SK-N-SH treated with all-trans-retinoic acid at 6 μM for 48 hours (cell line): ENCODE results near the gene ADAP1.
A peak's percentile ranks its signal among the peaks of the same experiment; 100 is the strongest.

Experiments
- ATAC-seq: fragments of 200-7000 bp; cut with Tn5 transposase; 3 replicates; pipeline ENCODE4 v1.9.1; 2020; ENCODE audit warnings: mild to moderate bottlenecking, moderate library complexity
- ARNTL ChIP-seq: fragments of 450-650 bp; formaldehyde crosslinking; IDR thresholded peaks from 2 replicates; pipeline ENCODE4 v1.5.0; 2020; ENCODE audit warnings: low read depth, mild to moderate bottlenecking, moderate library complexity, borderline replicate concordance
- BACH2 ChIP-seq: fragments of 250-450 bp; sonication (Bioruptor Pico); IDR thresholded peaks from 2 replicates; pipeline ENCODE4 v1.9.0; 2021; ENCODE audit warnings: mild to moderate bottlenecking, borderline replicate concordance
- CSDC2 ChIP-seq: fragments of 250-450 bp; sonication (Bioruptor Pico); IDR thresholded peaks from 2 replicates; pipeline ENCODE4 v1.5.0; 2020; ENCODE audit warnings: mild to moderate bottlenecking, moderate library complexity
- ESRRG ChIP-seq: fragments of 250-450 bp; sonication (Bioruptor Pico); IDR thresholded peaks from 2 replicates; pipeline ENCODE4 v1.6.1; 2021; ENCODE audit warnings: mild to moderate bottlenecking
- GLIS3 ChIP-seq: fragments of 250-450 bp; sonication (Bioruptor Pico); IDR thresholded peaks from 2 replicates; pipeline ENCODE4 v1.5.0; 2020; ENCODE audit warnings: mild to moderate bottlenecking, moderate library complexity
- ISL1 ChIP-seq: fragments of 250-450 bp; sonication (Bioruptor Pico); IDR thresholded peaks from 2 replicates; pipeline ENCODE4 v2.1.2; 2022; ENCODE audit warnings: mild to moderate bottlenecking, moderate library complexity
- PPARA ChIP-seq: fragments of 250-450 bp; sonication (Bioruptor Pico); IDR thresholded peaks from 2 replicates; pipeline ENCODE4 v1.5.0; 2020; ENCODE audit warnings: mild to moderate bottlenecking, borderline replicate concordance
- RARB ChIP-seq: fragments of 250-450 bp; sonication (Bioruptor Pico); IDR thresholded peaks from 2 replicates; pipeline ENCODE4 v1.8.0; 2021; ENCODE audit warnings: mild to moderate bottlenecking, moderate library complexity
- TOX ChIP-seq: fragments of 250-450 bp; sonication (Bioruptor Pico); IDR thresholded peaks from 2 replicates; pipeline ENCODE4 v1.8.0; 2021; ENCODE audit warnings: mild to moderate bottlenecking, moderate library complexity, borderline replicate concordance
- ZC3H10 ChIP-seq: fragments of 250-450 bp; sonication (Bioruptor Pico); IDR thresholded peaks from 2 replicates; pipeline ENCODE4 v1.5.1; 2021; ENCODE audit warnings: mild to moderate bottlenecking, moderate library complexity
- ZFP3 ChIP-seq: fragments of 250-450 bp; sonication (Bioruptor Pico); IDR thresholded peaks from 2 replicates; pipeline ENCODE4 v1.5.0; 2020; ENCODE audit warnings: mild to moderate bottlenecking, moderate library complexity
- ZFP30 ChIP-seq: fragments of 450-650 bp; formaldehyde crosslinking; IDR thresholded peaks from 2 replicates; pipeline ENCODE4 v1.5.0; 2022; ENCODE audit warnings: mild to moderate bottlenecking, moderate library complexity
- TF ChIP-seq, protein P1 (sequence below): fragments of 250-450 bp; sonication (Bioruptor Pico); IDR thresholded peaks from 2 replicates; pipeline ENCODE4 v1.8.0; 2020; ENCODE audit warnings: mild to moderate bottlenecking, moderate library complexity, borderline replicate concordance
- TF ChIP-seq, protein P2 (sequence below): fragments of 250-450 bp; sonication (Bioruptor Pico); IDR thresholded peaks from 2 replicates; pipeline ENCODE4 v1.5.1; 2021; ENCODE audit warnings: mild to moderate bottlenecking, moderate library complexity
- TF ChIP-seq, protein P3 (sequence below): fragments of 250-450 bp; sonication (Bioruptor Pico); IDR thresholded peaks from 2 replicates; pipeline ENCODE4 v1.8.0; 2021; ENCODE audit warnings: low read depth, mild to moderate bottlenecking, moderate library complexity, borderline replicate concordance
- TF ChIP-seq, protein P4 (sequence below): fragments of 250-450 bp; sonication (Bioruptor Pico); IDR thresholded peaks from 2 replicates; pipeline ENCODE4 v1.5.1; 2020; ENCODE audit warnings: low read depth, mild to moderate bottlenecking, moderate library complexity

The ADAP1 gene

DNA sequence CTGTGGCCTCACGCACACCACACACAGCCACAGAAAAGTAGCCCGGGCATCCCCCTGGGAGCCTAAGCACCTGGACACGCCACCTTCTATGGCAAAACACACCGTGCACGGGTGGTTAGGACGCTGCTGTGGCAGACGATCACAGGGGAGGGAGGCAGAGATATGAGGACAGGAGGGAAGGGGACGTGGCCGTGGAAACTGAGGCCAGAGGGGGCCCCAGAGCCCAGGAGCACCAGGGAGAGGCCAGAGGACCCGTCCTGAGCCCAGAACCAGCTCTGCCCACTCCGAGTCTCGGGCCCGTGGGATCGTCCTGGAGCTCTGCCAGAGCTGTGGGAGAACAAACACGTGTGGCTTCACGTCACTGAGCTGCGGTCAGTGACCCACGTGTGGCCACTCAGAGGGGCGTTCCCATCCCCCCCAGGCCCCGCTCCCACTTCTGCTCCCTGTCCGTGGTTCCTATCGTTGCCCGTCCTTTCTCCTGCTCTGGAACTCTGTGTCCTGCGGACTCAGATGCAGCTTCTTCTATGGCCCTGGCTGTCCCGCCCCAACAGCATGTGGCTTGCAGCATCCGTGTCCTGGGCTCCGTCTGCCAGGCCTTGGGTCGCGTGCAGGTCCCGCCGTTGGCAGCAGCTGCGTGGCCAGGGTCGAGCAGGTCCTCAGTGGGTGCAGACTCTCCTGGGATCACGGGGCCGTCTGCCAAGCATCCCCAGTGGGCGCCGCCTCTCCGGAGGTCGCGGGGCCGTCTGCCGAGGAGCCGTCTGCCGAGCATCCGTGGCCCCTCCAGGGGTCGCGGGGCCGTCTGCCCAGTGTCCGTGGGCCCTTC, 47.1 kb downstream of the ADAP1 start:
- no peak for TF ChIP-seq ARNTL (CRISPR knock-in tag)
- no peak for TF ChIP-seq ZFP30 (CRISPR knock-in tag)
- TF ChIP-seq ZFP3 (CRISPR knock-in tag) = no peak
- TF ChIP-seq, protein P1, sequence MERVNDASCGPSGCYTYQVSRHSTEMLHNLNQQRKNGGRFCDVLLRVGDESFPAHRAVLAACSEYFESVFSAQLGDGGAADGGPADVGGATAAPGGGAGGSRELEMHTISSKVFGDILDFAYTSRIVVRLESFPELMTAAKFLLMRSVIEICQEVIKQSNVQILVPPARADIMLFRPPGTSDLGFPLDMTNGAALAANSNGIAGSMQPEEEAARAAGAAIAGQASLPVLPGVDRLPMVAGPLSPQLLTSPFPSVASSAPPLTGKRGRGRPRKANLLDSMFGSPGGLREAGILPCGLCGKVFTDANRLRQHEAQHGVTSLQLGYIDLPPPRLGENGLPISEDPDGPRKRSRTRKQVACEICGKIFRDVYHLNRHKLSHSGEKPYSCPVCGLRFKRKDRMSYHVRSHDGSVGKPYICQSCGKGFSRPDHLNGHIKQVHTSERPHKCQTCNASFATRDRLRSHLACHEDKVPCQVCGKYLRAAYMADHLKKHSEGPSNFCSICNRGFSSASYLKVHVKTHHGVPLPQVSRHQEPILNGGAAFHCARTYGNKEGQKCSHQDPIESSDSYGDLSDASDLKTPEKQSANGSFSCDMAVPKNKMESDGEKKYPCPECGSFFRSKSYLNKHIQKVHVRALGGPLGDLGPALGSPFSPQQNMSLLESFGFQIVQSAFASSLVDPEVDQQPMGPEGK = no peak
- ATAC-seq = no peak

DNA sequence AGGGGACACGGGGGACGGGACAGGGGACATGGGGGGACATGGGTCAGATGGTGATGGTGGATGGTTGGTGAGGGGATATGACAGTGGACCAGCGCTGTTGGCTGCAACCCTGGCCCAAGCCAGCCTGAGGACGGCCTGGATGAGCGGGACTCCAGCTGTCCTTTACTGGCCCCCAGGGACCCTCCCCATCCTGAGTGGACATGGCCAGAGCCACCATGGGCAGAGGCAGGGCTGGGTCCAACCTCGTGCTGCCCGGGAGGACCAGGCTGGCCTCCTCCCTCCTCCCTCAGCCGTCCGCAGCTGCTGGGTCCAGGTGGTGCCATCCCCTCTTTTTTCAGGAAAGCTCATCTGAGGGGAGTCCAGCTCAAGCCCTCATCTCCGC, 47.7 kb downstream of the ADAP1 start:
- TF ChIP-seq ZFP3 (CRISPR knock-in tag) (no peak), ISL1 (CRISPR knock-in tag) (no peak), GLIS3 (CRISPR knock-in tag) (no peak), ESRRG (CRISPR knock-in tag) (no peak), ZFP30 (CRISPR knock-in tag) (no peak), CSDC2 (CRISPR knock-in tag) (no peak), ARNTL (CRISPR knock-in tag) (no peak), BACH2 (CRISPR knock-in tag) (no peak), PPARA (CRISPR knock-in tag) (no peak), RARB (CRISPR knock-in tag) (no peak), TOX (CRISPR knock-in tag) (no peak)
- TF ChIP-seq, protein P2, sequence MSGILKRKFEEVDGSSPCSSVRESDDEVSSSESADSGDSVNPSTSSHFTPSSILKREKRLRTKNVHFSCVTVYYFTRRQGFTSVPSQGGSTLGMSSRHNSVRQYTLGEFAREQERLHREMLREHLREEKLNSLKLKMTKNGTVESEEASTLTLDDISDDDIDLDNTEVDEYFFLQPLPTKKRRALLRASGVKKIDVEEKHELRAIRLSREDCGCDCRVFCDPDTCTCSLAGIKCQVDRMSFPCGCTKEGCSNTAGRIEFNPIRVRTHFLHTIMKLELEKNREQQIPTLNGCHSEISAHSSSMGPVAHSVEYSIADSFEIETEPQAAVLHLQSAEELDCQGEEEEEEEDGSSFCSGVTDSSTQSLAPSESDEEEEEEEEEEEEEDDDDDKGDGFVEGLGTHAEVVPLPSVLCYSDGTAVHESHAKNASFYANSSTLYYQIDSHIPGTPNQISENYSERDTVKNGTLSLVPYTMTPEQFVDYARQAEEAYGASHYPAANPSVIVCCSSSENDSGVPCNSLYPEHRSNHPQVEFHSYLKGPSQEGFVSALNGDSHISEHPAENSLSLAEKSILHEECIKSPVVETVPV (CRISPR knock-in tag) = no peak
- TF ChIP-seq, protein P1 = no peak
- TF ChIP-seq, protein P3, sequence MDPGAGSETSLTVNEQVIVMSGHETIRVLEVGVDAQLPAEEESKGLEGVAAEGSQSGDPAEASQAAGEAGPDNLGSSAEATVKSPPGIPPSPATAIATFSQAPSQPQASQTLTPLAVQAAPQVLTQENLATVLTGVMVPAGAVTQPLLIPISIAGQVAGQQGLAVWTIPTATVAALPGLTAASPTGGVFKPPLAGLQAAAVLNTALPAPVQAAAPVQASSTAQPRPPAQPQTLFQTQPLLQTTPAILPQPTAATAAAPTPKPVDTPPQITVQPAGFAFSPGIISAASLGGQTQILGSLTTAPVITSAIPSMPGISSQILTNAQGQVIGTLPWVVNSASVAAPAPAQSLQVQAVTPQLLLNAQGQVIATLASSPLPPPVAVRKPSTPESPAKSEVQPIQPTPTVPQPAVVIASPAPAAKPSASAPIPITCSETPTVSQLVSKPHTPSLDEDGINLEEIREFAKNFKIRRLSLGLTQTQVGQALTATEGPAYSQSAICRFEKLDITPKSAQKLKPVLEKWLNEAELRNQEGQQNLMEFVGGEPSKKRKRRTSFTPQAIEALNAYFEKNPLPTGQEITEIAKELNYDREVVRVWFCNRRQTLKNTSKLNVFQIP (CRISPR knock-in tag) = no peak
- TF ChIP-seq, protein P4, sequence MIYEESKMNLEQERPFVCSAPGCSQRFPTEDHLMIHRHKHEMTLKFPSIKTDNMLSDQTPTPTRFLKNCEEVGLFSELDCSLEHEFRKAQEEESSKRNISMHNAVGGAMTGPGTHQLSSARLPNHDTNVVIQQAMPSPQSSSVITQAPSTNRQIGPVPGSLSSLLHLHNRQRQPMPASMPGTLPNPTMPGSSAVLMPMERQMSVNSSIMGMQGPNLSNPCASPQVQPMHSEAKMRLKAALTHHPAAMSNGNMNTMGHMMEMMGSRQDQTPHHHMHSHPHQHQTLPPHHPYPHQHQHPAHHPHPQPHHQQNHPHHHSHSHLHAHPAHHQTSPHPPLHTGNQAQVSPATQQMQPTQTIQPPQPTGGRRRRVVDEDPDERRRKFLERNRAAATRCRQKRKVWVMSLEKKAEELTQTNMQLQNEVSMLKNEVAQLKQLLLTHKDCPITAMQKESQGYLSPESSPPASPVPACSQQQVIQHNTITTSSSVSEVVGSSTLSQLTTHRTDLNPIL (CRISPR knock-in tag) = no peak
- TF ChIP-seq, all 23 proteins: peak for 0
- no peak for ATAC-seq

DNA sequence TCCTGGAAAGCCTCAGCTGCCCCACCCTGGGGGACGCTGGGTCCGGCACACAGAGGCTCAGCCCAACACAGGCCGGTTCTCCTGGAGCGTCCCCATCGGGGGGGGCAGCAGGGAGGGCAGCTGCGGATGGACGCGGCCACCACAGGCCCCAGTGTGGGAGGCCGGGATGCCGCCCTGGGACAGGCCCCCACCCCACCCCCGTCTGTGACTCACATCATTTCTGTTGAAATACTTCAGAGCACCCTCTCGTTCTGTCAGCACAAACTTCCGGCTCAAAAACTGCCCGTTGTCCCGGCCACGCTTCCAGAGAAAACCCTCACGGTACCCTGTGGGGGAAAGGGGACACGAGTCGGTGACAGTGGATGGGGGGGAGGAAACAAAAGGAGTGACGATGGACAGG, 49.6 kb downstream of the ADAP1 start:
- peak; percentile 1; the same call in 2 of the 3 replicates for ATAC-seq
- TF ChIP-seq ZC3H10 (CRISPR knock-in tag) (no peak), ESRRG (CRISPR knock-in tag) (no peak), BACH2 (CRISPR knock-in tag) (no peak)
- TF ChIP-seq, protein P1 = peak; percentile 88; the same call in 1 of the 2 replicates
- TF ChIP-seq, all 23 proteins: peak for 1
